GM12864 (cell line): ENCODE results near the gene SMIM1.
"Not testable (repeated sequence)": the region's sequence is repeated elsewhere in the genome, so short reads cannot be mapped to it uniquely, and the experiment has no call there.

Experiments used
- DNase-seq: peaks from one replicate; pipeline ENCODE4 v3.0.0-alpha.2; 2011; ENCODE audit warnings: low read depth
- H3K4me3 ChIP-seq: 2 replicates; pipeline ENCODE4 v1.5.1; 2011; ENCODE audit warnings: mild to moderate bottlenecking, low read depth, low read length, control low read depth
- CTCF ChIP-seq: IDR thresholded peaks from 2 replicates; pipeline ENCODE4 v1.5.1; 2011; ENCODE audit warnings: low read depth, mild to moderate bottlenecking, moderate library complexity, low read length, control low read depth, inconsistent platforms; ENCODE audit errors: missing control alignments

Gene SMIM1

GRCh38 chr1:3772715-3773571 lies at the start of gene SMIM1:
SMIM1 (plus strand) TSS chr1:3772749; CDS start chr1:3775374, 2,625 bp downstream.
- TF ChIP-seq CTCF: no peak
- DNase-seq: no peak
- H3K4me3 ChIP-seq: peak within 1 kb of the TSS; percentile 59

- no peak for TF ChIP-seq CTCF
- H3K4me3 ChIP-seq: no peak overlapping the region
- no peak for DNase-seq
These were observed 49.7 kb upstream of the SMIM1 start for GRCh38 chr1:3722846-3723245.

GRCh38 chr1:3724416-3725030 lies 48.0 kb upstream of the SMIM1 start:
- peak; percentile 96 for TF ChIP-seq CTCF
- DNase-seq: peak; percentile 33
- not testable (repeated sequence) for H3K4me3 ChIP-seq

- no peak for DNase-seq
- no peak overlapping the region for H3K4me3 ChIP-seq
- no peak for TF ChIP-seq CTCF
These were observed 47.2 kb upstream of the SMIM1 start for GRCh38 chr1:3725366-3725765.

GRCh38 chr1:3727042-3727824 lies 45.3 kb upstream of the SMIM1 start:
- no peak overlapping the region for H3K4me3 ChIP-seq
- peak; percentile 38 for TF ChIP-seq CTCF
- DNase-seq: no peak

GRCh38 chr1:3727825-3728776 lies 44.4 kb upstream of the SMIM1 start:
- DNase-seq: no peak
- no peak for TF ChIP-seq CTCF
- no peak overlapping the region for H3K4me3 ChIP-seq
